A673 (cell line): ENCODE data around the gene UNC13D. TPM values are rescaled to one million over a fixed set of nuclear protein-coding genes. Genes with fewer than 3 reads are reported as not detected.

Experiments
- BruUV-seq: library from RNA; stranded (reverse); fragments of 400-500 nt; replicated peaks from 2 replicates; lab custom pipeline; 2021; lab: Mats Ljungman, UMichigan
- CTCF ChIA-PET: fragments of 300-600 bp; sonication (Branson Sonifier 250); formaldehyde crosslinking; loops from one replicate; lab custom pipeline; 2022; ENCODE audit warnings: antibody characterized with exemption; lab: Charles Lee
- POLR2A ChIA-PET: fragments of 300-600 bp; sonication (Branson Sonifier 250); formaldehyde crosslinking; loops from one replicate; lab custom pipeline; 2022; ENCODE audit warnings: antibody characterized with exemption; ENCODE audit not compliant: low non-redundant PET; lab: Charles Lee
- DNase-seq: peaks from one replicate; pipeline ENCODE4 v3.0.0-alpha.2; 2015; ENCODE audit warnings: low spot score
- H3K27ac ChIP-seq: fragments of 200-600 bp; sonication (generic); 2 replicates; pipeline ENCODE4 v1.5.1; 2016; ENCODE audit warnings: mixed run types, low read depth, mild to moderate bottlenecking, mixed read lengths, antibody characterized with exemption, low read length; ENCODE audit not compliant: poor library complexity, severe bottlenecking
- H3K27me3 ChIP-seq: fragments of 200-600 bp; sonication (generic); replicated peaks from 2 replicates; pipeline ENCODE4 v1.6.1; 2017; ENCODE audit warnings: mixed run types, low read depth, mild to moderate bottlenecking, mixed read lengths, antibody characterized with exemption, low read length; ENCODE audit not compliant: insufficient read depth, poor library complexity
- H3K36me3 ChIP-seq: fragments of 200-600 bp; sonication (generic); 2 replicates; pipeline ENCODE4 v1.6.1; 2016; ENCODE audit warnings: mixed run types, mild to moderate bottlenecking, mixed read lengths, antibody characterized with exemption, low read length; ENCODE audit not compliant: insufficient read depth, poor library complexity, severe bottlenecking
- H3K4me1 ChIP-seq: fragments of 200-600 bp; sonication (generic); 2 replicates; pipeline ENCODE4 v1.6.1; 2017; ENCODE audit warnings: mixed run types, mild to moderate bottlenecking, mixed read lengths, antibody characterized with exemption, low read length; ENCODE audit not compliant: insufficient read depth, poor library complexity, severe bottlenecking
- H3K4me3 ChIP-seq: fragments of 200-600 bp; sonication (generic); 2 replicates; pipeline ENCODE4 v1.5.1; 2016; ENCODE audit warnings: low read depth, mixed run types, mild to moderate bottlenecking, mixed read lengths, low read length; ENCODE audit not compliant: poor library complexity, severe bottlenecking
- H3K9me3 ChIP-seq: fragments of 200-600 bp; sonication (generic); 2 replicates; pipeline ENCODE4 v1.6.1; 2016; ENCODE audit warnings: mixed run types, low read depth, mild to moderate bottlenecking, mixed read lengths, antibody characterized with exemption, low read length; ENCODE audit not compliant: poor library complexity, severe bottlenecking
- EZH2 ChIP-seq: fragments of 200-600 bp; sonication (generic); IDR thresholded peaks from 2 replicates; pipeline ENCODE4 v1.6.1; 2017; ENCODE audit warnings: borderline replicate concordance, low read depth, mild to moderate bottlenecking, mixed read lengths, antibody characterized with exemption, low read length; ENCODE audit not compliant: poor library complexity, severe bottlenecking
- intact Hi-C: fragments of 100-400 bp; cut with micrococcal nuclease; formaldehyde crosslinking; loops from one replicate; pipeline ENCODE4 v1.10.0; 2022; ENCODE audit not compliant: unreplicated experiment
- total RNA-seq: library from RNA; stranded (reverse); gene quantifications from 2 replicates; pipeline ENCODE4 v1.2.3, GENCODE V29; 2021
- TF ChIP-seq, protein P1 (sequence below): fragments of 300-800, 200-600 bp; sonication (generic); conservative IDR thresholded peaks from 2 replicates; pipeline ENCODE4 v1.5.1; 2017; ENCODE audit warnings: low read depth, mild to moderate bottlenecking, antibody characterized with exemption, low read length, moderate library complexity, mixed read lengths

Gene UNC13D
- total RNA-seq, 1 experiment from 2014 or later: 0.37 TPM

DNA sequence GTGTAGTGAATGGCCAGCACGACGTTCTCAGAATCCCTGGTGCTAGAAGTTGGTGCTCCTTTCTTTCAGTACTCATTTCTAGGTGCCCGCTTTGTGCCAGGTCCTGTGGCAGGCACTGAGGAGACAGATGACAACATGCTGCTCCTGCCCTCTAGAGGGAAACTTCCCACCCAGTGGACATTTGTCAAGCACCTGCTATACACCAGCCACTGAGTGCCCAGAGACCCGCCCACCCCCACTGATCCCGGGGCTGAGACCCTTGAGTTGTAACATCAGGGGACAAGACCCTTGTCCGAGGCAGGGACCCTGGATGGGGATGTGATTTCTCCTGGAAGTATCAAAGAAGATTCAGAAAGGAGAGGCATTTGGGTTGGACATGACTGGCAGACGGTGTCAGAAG, 25.1 kb downstream of the UNC13D start:
- DNase-seq: no peak
- Histone ChIP-seq H3K27me3 (no peaks in the 10 kb centered on the region), H3K27ac (no peak overlapping the region), H3K4me3 (no peak overlapping the region), H3K4me1 (no peaks in the 10 kb centered on the region), H3K9me3 (no peaks in the 10 kb centered on the region), H3K36me3 (peaks cover 67% of the 10 kb centered on the region)
- ChIA-PET CTCF (no interaction called here), POLR2A (no interaction called here)
- TF ChIP-seq EZH2: no peak
- TF ChIP-seq, protein P1, sequence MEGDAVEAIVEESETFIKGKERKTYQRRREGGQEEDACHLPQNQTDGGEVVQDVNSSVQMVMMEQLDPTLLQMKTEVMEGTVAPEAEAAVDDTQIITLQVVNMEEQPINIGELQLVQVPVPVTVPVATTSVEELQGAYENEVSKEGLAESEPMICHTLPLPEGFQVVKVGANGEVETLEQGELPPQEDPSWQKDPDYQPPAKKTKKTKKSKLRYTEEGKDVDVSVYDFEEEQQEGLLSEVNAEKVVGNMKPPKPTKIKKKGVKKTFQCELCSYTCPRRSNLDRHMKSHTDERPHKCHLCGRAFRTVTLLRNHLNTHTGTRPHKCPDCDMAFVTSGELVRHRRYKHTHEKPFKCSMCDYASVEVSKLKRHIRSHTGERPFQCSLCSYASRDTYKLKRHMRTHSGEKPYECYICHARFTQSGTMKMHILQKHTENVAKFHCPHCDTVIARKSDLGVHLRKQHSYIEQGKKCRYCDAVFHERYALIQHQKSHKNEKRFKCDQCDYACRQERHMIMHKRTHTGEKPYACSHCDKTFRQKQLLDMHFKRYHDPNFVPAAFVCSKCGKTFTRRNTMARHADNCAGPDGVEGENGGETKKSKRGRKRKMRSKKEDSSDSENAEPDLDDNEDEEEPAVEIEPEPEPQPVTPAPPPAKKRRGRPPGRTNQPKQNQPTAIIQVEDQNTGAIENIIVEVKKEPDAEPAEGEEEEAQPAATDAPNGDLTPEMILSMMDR: no peak
- no TSS peak for BruUV-seq
- intact Hi-C loops: no loop called here

DNA sequence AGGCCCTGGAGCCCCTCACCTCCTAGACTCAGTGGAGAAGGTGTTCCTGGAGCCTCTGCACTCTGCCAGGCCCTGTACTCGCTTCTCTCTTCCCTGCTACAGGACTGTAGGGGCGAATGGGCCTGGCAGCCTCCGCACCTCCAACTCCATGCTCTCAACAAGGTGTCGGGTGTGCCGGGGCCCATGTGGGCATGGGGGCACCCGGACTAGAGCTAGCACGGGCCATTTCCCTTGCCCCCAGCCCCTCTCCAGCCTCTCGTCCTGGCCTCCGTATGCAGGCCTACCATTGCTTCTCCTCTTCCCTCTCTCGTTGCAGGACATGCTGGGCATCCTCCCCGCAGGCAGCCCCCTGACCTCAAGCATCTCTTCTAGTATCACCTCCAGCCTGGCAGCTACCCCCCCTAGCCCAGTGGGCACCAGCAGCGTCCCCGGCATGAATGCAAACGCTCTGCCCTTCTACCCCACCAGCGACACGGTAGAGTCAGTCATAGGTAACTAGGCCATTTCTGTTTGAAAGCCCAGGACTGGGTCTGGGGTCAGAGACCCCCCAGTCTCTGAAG, 25.8 kb downstream of the UNC13D start:
- Histone ChIP-seq H3K27me3 (no peaks in the 10 kb centered on the region), H3K9me3 (no peaks in the 10 kb centered on the region), H3K4me3 (no peak overlapping the region), H3K27ac (no peak overlapping the region), H3K36me3 (peaks cover 66% of the 10 kb centered on the region), H3K4me1 (no peaks in the 10 kb centered on the region)
- DNase-seq: no peak
- intact Hi-C loops: no loop called here
- TF ChIP-seq, protein P1: no peak
- no peak for TF ChIP-seq EZH2
- ChIA-PET POLR2A (no interaction called here), CTCF (no interaction called here)
- no TSS peak for BruUV-seq

DNA sequence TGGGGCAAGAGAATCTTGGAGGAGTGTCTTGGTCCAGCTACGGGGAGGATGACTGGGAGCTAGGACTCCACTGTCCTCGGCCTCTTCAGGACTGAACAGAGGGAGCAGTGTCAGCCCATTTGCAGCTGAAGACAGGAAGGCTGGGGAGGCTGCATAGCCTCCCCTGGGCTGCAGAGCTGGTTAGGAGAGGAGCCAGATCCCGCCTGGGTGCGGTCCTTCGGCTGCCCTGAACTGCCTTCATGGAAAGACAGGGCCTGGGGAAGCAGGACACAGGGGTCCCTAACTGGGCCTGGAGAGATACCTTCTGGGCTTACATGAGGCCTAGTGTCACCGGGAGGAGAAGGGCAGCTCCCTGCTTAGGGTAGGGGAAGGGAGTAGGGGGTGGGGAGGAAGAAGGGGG, 26.6 kb downstream of the UNC13D start:
- H3K4me3 ChIP-seq: no peak overlapping the region
- no peak for DNase-seq
- TF ChIP-seq, protein P1: no peak
- no peak for TF ChIP-seq EZH2
- H3K4me1 ChIP-seq: no peaks in the 10 kb centered on the region
- BruUV-seq: no TSS peak
- H3K36me3 ChIP-seq: peaks cover 64% of the 10 kb centered on the region
- no peaks in the 10 kb centered on the region for H3K9me3 ChIP-seq
- intact Hi-C loops: no loop called here
- H3K27ac ChIP-seq: no peak overlapping the region
- H3K27me3 ChIP-seq: no peaks in the 10 kb centered on the region
- ChIA-PET POLR2A (no interaction called here), CTCF (interaction anchor here (0.6 kb wide), 1 partner anchor 11 kb away, joined by 6 read pairs; no protein-coding TSS in a partner anchor)
